Stimulated activated CD8-positive, alpha-beta memory T cell treated with anti-CD3 and anti-CD28 coated beads, Interleukin-15, amount 100 ng/mL, for 4 hours (primary cell): Measurements from ENCODE around the gene COL4A6.
"Not testable (repeated sequence)": the region's sequence is repeated elsewhere in the genome, so short reads cannot be mapped to it uniquely, and the experiment has no call there.

ENCODE experiments used
- DNase-seq, 2 donors: peaks; one replicate each; pipeline ENCODE4 v3.0.0-alpha.2; 2020; ENCODE audit warnings: low read depth in 2 of 2

COL4A6 gene

DNA sequence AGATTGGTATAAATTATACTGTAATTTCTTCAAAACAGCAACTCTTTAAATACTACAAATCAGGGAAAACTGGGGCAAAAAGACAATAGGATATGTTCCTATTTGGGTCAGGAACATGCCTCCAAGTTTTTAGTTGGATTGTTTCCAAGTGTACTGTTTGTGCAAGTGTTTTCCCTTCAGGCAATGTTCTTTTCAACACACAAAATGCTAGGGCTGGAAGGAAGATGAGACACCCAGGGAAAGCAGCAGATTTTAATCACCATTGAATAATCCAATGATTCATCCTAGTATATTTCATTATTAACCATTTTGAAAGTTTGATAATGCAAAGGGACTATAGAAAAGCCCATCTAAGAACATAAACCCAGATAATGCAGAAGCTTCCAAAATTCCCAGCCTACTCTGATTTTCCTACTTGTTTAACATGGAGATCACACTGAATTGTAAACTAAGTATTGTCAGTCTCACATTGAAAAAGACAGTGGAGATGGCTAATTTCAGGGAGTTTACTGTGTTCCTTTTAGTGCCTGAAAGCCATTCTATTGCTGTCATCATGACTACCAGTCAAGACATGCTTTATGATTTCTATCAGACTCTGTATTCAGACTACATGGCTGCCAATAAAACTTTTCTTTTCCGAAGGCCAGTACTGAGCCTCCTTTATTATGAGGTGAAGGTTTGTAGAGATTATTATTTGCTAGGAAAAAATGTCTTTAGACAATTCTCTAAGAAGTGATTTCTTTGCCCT, 38.6 kb downstream of the COL4A6 start:
- no peak for DNase-seq

DNA sequence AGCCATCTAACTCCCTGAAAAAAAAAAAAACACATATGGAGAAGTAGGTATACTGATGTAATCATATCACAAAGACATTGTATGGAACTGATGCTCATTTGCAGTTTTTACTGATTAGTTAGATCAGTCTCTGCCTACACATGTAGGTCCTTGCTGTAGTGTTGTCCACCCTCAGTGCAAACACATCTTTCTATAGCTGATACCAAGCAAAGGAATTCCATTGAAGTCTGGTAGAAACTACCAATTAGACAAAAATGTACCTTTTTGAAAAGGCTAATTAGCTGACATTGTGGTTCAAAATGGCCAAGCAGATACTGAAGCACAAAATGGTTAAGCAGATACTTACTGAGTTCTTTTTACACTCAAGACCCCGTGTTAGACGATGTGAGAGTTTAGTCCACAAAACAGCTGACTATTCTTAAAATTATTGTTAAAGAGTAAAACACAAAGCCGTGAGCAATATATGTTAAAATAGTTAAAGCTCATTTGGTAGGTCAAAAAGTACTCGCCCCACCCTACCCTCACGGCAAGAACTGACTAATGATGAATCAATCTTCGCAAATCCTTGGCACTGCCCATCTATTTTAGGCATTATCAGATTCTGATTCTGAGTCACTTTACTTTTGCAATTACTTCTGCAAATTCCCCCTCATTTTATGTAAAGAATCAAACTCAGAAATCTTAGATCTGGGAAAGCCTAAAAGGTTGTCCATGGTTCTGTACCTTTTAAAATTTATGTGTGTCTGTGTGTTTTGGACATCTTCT, 40.4 kb downstream of the COL4A6 start:
- DNase-seq = no peak

DNA sequence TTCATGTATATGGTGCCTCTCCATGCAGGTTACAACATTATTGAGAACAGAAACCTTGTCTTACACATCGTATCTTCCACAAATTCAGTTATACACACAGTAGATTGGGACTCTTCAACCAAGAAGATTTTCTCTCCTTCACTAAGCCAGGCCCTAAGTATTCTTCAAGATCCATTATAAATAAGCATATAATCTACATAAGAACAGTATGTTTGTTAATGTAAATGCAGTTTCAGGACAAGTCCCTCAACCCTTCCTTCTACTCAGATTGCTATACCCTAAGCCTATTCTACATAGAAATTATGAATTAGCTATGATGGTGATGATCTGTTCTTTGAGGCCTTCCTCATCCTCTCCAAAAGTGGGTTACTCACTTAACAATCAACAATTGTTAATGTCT, 41.2 kb downstream of the COL4A6 start:
- DNase-seq = no peak

DNA sequence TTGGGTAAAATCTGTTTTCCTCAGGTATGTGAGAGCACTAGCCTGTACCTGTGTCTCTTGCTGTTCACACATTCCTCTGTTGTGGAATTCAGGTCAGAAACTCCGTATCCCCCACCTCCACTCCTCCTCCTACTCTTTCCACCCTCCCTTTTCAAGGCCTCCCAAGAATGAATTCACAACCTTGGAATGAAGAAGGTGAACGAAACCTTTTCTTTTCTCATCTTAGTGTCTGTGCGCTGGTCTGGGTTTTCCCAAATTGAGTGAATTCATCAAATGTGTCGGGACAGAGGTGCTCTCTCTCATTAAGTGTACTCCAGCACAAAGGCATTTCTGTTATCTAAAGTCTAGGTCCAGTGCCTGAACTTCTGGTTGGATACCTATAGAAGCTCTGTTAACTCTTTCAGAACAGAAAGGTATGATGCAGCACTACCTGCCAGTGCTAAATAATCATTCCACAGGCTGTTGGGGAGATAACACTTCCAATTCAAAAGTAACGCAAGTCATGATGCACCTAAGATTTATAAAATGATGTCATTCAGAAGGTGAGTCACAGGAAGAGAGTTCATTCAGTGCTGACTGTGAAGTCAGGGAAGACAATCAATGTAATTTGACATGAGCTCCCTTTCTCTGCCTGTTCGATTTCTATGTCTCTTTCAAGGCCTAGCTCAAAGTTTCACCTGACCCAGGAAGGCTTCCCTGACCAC, 41.9 kb downstream of the COL4A6 start:
- DNase-seq = no peak

DNA sequence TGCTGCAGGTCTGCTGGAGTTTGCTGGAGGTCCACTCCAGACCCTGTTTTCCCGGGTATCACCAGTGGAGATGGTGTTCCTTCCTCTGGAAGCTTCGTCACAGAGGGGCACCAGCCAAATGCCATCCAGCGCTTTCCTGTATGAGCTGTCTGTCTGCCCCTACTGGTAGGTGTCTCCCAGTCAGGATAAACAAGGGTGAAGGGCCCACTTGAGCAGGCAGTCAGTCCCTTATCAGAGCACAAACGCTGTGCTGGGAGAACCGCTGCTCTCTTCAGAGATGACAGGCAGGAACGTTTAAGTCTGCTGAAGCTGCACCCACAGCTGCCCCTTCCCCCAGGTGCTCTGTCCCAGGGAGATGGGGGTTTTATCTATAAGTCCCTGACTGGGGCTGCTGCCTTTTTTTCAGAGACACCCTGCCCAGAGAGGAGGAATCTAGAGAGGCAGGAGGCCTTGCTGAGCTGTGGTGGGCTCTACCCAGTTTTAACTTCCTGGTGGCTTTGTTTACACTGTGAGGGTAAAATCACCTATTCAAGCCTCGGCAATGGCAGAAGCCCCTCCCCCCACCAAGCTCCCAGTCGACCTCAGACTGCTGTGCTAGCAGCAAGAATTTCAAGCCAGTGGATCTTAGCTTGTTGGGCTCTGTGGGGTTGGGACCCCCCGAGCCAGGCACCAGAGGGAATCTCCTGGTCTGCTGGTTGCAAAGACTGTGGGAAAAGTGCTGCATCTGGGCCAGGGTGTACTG, 47.1 kb downstream of the COL4A6 start:
- not testable (repeated sequence) for DNase-seq

DNA sequence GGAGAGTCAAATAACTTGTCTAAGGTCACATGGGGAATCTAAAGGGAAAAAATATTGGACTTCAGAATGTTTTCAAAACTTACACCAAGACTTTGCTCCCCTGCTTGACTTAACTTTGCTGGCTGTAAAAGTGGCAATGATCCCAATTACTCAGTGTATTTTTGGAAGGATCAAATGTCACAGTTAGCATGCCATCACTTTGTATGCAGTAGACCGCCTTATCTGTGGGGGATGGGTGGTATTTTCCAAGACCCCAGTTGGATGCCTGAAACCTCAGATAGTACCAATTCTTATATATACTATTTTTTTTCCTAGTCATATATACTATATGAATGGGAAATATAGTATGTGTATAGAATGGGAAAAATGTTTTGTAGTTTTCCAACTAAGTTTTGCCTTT, 53.4 kb downstream of the COL4A6 start:
- DNase-seq = no peak

DNA sequence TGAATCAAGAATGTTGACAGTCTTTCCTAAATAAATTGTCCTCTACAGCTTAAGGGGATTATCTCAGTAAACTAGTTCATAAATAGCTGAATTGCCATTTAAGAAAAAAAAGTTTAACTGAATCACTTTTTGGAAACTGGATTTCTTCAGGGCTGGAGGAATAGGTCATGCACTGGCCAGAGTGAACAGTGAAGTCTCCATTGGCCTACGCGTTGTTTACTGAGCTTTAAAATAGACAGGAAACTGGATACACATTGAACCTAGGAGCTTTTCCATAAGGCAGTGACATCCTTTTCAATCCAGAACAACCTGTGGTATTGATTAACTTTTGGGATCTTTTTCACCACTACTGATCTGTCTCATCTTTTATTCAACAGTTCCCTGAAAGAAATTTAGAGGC, 58.0 kb downstream of the COL4A6 start:
- DNase-seq = no peak

DNA sequence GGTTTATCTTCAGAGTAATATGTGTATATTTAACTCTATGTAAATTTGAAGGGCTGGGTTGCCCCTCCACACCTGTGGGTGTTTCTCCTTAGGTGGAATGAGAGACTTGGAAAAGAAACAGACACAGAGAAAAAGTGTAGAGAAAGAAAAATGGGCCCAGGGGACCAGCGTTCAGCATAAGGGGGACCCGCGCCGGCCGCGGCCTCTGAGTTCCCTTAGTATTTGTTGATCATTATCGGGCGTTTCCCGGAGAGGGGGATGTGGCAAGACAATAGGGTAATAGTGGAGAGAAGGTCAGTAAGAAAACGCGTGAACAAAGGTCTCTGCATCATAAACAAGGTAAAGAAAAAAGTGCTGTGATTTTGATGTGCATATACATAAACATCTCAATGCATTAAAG, 61.4 kb downstream of the COL4A6 start:
- not testable (repeated sequence) for DNase-seq

DNA sequence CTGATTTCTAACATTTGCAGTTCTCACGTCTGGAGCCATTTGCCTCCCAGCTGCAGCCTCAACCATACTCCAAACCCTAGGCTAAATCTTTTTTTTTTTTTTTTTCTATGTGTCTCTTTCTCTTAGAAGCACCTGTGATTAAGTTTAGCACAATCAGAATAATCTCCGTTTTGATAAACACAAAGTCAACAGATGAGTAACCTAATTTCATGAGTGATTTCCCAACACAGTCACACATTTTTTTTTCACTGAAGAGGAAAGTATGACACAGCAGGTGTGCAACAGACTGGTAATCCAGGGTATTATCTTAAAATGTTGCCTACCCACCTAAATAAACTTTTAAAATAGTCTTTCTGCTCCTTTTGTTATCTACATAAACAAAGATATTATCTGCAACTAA, 62.6 kb downstream of the COL4A6 start:
- DNase-seq = not testable (repeated sequence)

DNA sequence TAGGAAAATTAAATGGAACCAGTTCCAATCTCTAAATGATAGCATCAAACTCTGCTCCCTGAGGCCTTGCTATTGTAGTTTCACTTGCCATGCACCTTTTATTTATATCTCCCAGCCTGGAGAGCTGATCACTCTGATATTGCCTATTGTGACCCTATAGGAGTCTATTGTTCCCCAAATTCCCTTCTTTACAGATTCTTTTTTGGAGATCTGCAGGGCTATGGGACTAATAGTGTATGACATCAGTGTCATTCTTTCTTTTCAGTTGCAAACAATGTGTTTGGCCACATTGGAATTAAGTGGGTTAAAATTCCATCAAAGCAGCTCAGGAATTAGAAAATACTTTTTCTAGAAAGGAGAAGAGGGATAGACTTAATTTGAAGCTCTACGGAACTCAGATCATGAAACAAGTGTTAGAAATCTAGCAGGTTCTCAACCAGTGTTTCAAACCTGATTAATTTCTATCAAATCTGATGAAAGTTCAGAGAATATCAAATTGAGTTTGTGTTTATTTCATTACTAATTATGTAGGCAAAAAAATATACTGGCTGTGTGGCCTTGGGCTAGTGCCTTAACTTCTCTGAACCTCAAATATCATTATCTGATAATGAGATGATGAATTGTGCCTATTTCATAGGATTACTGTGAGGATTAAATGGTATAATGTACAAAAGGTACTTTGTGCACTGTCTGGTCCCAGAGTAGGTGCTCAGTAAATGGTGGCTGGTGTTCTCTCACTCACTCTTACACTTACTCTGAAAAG, 71.4 kb downstream of the COL4A6 start:
- DNase-seq = no peak

DNA sequence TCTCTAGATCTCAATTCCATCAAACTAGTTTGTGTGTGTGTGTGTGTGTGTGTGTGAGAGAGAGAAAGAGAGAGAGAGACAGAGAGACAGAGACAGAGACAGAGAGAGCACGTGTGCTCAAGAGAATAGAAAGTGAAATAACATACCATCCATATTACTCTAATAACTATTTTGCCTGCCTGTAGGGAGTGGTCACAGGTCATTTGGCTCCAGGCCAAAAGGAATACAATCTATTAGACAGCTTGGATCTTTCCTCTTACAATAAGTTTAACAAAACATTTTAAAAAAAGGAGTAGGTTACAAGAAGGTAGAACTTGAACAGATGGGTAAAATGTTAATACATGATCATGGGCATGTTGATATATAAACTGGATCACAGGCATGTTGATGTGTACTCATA, 76.2 kb downstream of the COL4A6 start:
- no peak for DNase-seq

DNA sequence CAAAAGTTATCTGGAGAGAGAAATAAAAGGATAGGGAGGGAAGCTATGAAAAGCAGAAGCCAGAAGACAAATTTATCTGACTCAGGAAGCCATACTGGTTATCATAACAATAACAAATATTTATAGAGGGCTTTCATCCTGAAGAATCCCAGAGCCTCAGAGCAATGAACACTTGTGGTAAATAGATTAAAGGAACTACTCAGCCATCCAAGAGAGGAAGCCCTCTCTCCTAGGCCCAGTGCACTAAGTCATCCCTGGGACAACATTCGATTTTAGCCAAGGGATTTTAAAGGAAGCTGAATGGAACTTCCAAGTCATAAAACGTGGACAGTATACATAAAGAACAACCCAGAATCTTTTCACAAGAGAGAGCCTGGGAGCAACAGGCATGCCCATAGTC, 76.9 kb downstream of the COL4A6 start:
- no peak for DNase-seq

DNA sequence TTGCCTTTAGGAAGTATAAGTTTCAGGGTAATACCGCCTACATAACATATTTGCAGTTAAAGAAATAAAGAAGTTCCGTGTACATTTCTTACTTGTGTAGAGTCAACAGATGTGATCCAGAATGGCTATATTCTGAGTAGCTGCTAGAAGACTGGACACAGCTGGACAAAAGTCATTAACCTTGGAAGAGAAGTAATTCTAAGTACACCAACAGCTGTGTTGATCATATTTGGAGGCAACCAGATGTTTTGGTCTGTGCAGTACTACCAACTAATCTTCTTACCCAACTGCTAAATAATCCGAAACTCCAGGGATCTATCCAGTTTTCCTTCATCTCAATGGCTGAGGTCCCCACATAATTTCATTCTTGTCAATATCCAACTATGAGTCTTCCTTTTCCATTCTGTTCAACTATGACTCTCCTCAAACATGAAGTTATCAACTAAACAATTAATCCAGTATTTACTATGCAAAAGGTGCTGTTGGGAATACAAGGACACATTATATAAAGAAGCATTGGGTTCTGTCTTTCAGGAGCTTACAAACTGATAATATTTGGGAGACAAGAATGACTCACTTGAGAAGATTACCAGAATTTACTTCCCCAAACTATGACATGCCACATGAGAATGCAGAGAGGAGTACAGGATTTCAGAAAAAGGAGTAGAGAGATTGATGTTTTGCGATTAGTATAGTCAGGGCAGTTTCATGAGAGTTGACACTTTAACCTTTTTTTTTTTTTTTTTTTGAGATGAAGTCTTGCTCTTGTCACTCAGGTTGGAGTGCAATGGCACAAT, 78.2 kb downstream of the COL4A6 start:
- no peak for DNase-seq

DNA sequence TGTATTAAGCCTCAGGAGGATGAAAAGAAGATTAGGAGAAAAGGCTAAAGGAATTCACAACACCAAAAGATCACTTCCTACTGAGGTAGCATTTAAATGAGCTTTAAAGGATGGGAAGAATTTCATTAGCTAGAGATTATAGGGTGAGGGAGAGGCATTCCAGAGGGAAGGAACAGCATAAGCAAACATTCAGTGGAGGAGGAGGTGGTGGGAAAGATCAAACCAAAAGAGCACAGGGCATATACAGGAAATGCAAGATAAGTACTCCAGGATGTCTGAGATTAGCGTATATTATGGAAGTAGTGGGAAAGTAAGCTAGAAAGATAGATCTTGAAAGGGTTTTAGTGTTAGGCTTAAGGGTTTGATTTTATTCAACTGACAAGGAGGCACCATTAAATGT, 84.8 kb downstream of the COL4A6 start:
- DNase-seq = no peak

DNA sequence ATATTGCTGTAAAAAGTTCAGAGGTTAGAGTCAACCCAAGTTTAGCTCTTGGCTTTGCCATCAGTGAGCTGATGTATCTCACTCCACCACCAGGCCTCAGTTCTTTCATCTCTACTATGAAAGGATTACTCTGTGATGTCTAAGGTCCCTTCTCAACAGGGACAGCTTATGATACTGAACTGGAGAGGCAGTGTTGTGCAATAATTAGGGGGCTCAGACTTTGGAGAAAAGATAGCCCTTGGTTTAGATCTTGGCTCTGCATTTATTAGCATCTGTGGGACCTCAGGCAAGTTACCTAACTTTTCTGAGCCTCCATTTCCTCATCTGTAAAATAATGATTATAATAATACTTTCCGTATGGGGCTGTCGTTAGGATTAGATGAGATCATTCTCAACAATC, 89.0 kb downstream of the COL4A6 start:
- DNase-seq = no peak

DNA sequence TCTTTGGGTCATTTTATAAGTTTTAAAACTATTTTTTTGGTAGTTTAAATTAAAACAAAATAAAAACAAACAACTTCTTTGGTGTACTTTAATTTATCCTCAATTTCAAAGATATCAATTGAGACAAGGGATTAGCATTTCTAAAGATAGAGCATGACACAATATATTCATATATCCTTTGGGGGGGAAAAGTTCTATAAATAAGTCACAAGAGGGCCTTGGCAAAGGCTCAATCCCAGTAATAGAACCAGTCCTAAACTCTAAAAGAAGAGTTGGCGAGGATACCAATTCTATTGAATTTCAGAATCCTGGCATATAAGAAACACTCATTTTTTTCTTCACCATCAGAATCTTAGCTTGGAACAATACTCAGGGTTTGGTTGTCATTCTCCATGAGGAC, 89.7 kb downstream of the COL4A6 start:
- DNase-seq = no peak

DNA sequence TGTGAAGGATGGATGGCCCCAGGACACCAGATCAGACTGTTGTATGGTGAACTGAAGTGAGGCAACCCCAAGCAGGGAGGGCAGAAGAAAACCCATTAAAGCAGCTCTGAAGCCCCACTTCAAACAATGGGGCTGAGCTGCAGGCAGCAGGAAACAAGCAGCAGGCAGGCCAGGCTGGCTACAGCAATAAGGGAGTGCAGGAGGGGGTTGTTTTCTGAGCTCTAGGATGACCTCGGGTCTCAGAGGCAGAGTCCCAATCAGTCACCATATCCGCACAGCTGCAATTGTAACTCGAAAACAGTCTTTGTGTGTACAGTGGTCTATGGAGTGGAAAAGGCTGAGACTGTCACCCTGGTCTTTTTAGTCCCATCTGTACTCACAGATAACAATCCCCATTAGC, 90.4 kb downstream of the COL4A6 start:
- no peak for DNase-seq

DNA sequence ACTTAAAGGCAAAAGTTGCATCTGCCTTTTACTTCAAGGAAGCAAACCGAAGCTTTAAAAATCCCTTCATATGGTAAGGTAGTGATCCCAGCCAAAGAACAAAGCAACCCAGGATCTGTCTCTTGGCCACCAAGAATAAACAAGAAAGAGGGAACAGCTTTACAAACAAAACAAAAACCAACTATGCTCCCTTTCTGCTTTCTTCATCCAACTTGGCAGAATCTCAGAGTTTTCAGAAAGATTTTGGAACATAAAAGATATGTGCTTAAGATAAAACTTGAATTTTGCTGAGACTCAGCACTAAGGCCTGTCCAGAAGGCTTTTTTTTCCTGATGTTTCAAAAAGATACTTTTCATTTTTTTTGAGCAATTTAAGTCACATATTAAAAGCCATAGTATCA, 94.0 kb downstream of the COL4A6 start:
- DNase-seq = no peak

DNA sequence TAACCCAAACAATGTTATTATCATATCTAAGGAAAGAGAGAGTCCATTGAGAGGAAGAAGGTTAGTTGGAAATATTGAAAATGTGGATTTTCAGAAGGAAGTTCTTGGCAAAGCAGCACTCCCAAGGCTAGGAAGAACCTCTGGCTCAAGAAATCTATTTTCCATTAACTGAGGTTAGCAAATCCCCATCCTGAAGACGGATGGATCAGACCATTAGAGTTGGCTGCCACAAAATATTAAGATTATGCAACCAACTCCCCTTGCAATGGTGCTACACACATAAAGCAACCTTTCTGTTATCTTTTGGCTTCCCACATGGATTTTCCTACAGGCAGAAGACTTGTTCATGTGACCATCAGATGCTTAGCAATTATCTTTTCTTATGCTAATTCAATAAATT, 96.3 kb downstream of the COL4A6 start:
- no peak for DNase-seq

DNA sequence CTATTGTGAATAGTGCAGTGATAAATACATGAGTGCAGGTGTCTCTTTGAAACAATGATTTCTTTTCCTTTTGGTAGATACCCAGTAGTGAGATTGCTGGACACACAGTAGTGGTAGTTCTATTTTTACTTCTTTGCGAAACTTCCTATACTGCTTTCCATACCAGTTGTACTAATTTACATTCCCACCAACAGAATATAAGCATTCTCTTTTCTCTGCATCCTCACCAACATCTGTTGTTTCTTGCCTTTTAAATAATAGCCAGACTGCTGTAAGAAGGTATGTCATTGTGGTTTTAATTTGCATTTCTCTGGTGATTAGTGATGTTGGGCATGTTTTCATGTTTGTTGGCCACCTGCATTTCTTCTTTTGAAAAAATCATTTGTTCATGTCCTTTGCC, 105.9 kb downstream of the COL4A6 start:
- no peak for DNase-seq
